Fibroblast of skin of right quadriceps (primary cell): ENCODE results near the gene ADRA2B.
"Not testable (repeated sequence)": the region's sequence is repeated elsewhere in the genome, so short reads cannot be mapped to it uniquely, and the experiment has no call there.

ENCODE experiments used
- DNase-seq: peaks from one replicate; pipeline ENCODE4 v3.0.0-alpha.2; 2013

The ADRA2B gene

DNA sequence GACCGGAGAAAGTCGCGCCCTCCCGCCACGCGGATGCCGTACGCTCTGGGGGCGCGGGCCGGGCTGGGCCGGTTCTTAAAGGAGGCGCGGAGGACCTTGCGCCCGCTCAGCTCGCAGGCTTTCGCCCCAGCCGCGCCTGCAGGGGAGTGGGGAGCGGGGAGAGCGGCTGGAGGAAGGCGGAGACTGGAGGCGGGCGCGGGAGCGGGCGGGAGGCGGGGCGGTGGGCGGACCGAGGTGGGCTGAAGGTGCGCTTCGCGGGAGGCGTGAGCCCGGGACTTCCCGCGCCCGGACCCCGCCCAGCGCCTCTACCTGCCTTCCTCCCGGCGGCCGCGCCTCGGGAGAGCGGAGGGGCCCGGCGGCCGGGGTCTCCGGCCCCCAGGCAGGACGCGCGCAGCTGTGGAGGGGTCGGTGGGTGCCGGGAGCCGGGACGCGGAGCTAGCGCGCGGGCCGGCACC lies at the start of gene ADRA2B:
ADRA2B (minus strand) TSS at position 148 of the 455 bp plus-strand sequence. CDS start 422 bp downstream, outside the sequence.
- peak; percentile 20 for DNase-seq

DNA sequence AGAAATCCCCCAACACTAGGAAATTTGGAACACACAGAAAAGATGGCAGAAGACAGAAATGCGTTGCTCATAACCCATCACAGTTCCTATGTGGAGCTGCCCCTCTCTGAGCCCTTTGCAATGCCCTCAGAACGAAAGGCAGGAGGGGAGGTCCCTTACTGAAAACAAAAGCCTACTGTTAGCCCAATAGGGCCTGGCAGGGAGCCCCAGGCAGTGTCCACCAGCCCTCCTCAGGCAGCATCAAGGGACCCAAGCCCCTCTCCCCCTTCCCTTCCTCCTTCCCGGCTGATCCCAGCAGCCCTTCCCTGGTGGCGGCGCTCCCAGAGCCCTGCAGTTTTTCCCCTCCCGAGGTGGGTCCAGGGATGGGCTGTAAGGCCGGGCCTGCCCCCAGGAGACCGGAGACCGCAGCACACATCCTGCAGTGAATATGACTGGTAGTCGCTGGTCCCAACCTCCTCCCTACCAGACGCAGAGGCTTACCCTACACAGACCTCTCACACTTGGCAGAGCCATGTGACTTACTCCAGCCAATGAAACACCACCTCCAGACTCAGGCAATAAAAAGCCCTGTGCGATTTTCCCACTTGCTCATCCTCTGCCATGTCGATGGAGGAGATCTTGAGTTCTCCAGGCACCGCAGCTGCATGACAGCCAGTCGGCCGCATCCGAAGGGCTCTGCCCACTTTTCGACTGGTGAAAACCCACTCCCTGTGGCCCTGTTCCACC lies 48.3 kb upstream of the ADRA2B start:
- no peak for DNase-seq

DNA sequence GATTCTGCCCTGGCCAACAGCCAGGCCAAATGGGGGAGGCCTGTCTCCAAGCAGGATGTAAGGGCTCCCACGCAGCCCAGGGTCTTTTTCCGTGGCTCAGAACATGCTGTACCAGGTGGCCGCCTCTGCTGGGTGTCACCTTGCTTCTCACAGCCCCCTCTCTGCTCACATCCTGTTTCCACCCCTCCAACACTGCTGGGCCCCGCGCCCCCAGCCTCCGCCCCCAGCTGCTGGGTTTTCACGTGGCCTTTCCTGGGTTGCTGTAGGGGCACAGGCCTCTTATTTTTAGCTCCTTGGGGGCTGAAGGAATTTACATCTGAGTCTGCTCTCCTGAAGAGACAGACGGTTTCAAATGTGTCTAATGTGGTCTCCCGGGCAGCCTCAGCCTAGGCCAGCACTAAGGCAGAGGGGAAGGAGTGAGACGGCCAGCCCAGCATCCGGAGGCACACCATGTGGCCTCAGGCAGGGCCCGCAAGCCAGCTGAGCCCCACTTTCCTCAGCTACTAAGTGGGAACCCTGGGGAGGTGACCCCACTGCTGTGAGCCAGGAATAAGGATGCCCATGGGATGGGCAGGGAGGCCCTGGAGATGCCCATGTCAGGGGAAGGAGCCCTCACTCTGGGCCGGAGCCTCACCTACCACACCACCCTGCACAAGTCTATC lies 47.5 kb upstream of the ADRA2B start:
- DNase-seq = peak; percentile 17

DNA sequence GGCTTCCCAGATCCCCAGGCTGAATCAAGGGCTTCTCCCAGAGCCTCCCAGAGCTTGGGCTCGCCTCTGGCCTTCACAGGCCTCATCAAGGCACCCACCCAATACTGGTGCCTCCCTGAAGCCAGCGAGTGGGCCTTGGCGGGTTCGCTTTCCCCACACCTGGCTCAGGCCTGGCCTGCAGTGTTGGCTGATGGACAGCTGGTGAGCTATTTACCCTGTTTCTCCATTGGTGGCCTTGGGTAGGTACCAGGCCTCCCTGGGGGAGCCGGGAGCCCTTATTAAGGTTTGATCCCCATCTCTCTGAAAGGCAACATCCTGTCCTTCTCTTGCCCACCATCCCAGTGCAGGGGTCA lies 47.0 kb upstream of the ADRA2B start:
- DNase-seq = no peak

DNA sequence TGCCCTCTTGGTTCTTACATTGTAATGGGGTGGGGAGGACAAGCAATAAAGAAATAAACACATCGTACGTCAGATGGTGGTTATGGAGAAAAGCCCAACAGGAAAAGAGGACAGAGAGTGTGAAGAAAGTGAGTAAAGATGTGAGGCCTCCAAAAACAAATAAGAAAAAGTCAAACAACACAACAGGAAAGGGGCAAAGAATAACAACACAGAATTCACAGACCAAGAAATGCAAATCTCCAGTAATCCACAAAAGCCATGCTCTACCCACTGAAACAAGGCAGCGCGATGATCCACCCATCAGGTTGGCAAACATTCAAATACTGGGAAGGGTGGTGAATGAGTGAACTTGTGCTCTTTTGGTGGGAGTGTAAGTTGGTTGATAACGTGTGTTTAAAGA lies 45.5 kb upstream of the ADRA2B start:
- DNase-seq = no peak

DNA sequence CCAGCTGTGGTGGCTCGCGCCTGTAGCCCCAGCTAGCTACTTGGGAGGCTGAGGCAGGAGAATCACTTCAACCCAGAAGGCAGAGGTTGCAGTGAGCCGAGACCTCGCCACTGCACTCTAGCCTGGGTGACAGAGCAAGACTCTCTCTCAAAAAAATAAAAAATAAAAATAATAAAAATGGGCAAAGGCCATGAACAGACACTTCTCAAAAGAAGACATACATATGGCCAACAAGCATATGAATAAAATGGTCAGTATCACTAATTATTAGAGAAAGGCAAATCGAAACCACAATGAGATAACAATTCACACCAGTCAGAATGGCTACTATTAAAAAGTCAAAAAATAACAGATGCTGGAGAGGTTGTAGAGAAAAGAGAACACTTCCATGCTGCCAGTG lies 44.0 kb upstream of the ADRA2B start:
- not testable (repeated sequence) for DNase-seq

DNA sequence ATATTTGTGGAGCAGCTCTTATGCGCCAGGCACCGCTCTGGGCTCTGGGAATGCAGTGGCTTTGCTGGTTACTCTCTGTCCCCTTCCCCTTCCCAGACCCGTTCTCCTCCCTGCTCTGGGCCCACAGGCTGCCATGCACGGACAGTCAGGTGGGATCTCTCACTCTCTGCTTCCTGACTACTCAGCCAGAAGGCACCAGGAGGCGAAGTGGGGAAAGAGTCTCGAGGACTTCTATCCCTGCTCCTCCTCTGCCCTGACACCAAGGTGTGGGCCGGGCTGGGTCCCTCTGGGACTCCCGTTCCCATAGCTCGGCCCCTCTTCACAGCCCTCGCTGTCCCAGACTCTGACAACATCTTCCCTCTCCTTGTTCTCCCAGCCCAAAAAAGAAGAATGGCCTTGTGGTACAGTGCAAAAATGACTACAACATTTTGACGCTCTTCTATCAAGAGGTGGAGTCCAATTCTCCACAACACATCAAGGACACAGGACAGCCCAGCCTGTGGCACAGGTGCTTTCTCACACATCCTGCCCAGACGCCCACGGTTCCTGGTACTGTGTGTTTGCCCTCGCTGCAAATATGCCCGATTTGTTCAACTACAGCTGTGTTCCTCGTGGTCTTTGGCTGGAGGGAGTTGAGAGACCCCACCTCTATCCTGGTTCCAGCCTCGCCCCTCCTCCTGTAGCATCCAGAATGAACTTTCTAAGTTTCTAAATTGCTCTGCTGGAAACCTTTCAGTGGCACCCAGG lies 42.9 kb upstream of the ADRA2B start:
- no peak for DNase-seq

DNA sequence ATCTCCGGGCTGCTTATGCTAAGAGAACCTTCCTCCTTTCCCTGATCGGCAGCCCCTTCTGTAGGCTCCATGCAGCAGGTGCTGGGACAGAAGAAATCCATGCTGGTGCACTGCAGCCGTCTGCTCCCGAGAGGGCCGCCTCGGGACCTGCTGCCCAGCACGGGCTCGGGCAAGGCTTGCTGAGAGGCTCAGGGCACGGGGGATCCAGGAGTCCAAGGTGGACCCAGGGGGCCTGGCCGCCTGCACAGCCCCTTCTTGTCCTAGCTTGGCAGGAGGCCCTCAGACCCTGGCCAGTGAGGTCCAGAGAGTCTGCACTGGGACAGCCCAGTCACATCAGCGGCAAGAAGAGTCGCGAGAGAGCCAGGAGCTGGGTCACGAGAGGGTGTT lies 42.2 kb upstream of the ADRA2B start:
- DNase-seq = no peak

DNA sequence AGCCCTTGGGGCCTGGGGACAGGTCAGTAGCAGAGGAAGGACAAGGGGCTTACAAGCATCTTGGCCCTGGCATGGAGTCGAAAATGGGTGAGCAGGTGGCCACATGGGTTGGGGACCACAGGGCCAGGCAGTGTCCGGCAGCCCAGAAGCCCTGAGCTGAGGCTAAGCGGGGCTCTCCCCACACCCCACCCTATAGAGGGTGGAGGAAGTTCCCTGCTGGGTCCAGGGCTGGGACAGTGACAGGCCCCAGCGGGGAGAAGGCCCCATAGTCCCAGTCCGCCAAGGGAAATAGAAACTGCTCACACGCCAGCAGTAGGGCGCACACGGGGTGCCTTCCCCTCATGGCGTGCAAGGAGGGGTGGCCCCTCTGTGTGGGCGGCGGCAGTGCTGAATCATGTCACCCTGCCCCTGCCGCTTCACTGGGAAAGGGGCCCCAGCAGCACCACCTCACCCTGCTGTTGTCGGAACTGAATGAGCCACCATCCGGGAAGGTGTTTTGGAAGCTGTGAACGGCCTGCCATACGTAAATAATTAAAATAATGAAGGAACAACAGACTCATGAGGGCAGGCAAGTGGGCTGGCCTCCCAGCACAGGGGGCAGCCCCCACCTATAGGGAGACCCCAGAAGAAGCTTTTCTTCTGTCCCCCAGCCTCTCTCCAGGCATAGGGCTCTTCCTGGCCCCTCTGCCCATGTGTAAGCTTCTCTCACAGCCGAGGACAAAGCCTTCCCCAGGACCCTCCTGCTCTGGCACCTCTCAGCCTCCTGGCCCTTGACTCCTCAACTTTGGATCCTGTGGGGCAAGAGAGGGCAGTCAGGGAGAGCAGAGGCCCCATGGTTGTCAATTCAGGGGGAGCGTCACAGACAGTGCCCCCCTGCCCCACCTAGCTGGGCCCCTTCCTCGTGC lies 41.5 kb upstream of the ADRA2B start:
- DNase-seq = peak; percentile 38

DNA sequence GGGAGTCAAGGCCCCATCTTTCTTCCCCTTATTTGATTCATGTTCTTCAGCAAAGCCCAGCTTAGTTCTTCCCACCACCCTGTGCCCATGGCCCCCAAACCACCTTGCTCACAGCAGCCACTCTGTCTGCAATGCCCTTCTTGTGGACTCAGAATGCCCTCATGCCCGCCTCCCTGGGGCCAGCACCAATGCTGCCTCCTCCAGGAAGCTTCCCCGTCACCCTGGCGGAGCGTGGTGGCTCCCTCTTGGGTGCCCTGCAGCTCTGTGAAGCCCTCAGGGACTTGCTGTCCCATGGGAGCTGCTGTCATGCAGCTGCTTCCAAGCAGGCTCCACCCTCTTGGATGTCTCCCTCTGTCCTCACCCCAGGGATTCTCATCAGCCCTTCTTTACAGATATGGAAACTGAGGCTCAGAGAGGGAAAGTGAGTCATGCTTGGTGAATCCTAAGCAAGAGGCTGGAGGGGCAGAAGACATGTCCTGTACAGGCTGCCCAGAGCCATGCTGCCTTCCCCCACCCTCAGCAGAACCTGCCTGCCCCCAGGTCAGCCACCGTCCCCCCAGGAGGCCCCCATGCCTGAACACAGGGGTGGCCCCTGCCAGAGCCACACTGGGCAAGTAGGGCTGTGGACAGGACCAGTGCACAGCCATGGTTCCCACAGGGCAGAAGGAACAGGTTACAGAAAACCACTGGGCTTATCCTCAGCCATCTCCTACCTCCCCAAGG lies 40.7 kb upstream of the ADRA2B start:
- no peak for DNase-seq

DNA sequence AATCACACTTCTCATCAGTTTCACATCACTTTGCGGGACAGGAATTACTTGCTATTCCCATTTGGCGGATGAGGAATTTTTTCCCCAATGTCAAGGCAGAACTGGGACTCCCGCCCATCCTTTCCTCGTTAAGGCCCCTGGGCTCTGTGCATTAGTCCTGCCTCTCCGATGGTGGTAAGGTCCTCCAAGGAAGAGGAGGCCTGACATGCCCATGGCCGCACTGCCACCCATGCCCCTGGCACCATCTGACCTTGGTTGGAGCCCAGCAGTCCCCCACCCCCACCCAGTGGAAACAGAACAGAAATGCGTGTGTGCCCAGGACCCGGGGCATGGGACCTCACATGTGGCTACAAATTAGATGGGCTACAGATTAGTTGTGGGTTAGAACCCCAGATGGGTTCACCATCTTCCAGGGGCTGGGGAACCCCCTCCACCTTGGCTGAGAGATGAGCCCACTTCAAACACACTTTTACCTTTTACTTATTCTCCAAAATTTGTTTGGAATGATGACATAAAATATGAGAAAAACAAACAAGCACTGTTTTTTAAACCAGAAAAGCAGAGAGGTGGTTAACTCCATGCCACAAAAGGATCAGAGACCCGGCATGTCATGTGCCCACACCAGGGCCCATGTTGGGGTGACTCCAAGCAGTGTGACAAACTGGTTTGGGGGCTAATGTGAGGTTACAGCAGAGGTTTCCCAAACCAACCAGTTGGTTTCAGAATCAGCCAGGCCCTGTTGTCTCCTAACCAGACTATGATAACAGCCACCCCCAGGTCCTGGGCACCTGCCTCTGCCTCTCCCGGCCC lies 39.8 kb upstream of the ADRA2B start:
- no peak for DNase-seq

DNA sequence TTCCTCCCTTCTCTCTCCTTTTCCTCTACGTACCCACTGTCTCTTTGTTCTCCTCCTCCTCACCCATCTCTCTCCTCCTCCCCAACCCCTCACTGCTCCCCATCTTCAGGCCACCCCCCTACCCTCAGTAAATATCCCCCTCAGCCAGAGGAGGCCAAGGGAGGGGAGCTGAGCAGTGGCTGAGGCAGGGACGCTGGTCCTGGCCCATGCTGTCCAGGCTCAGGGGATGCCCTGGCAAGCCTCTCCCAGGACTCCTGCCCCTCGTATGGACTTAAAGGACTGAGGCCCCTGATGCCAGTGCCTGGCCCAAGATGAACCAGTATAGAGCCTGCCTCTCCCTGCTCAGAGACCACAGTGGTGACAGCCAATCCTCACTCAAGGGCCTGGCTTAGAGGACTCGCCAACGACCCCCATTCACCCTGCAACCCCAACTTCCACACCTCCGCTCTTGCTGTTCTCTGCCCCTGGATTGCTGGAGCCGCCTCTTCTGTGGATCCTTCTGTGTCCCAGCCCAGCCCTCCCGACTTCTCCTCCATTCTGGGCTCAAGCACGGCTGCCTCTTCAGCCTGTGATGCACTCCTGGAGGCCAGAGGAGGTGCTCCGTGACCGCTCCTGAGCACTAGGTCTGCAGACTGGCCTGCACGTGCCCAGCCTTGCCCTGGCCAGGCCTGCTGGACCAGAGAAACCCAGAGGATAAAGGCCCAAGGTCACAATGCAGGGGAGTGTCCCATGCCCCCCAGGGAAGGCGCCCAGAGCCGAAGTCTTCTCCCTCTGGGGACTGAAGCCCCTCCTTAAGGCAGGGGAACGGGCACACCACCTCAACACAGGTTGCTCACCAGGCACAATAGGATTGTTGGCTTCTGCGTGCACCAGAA lies 38.4 kb upstream of the ADRA2B start:
- no peak for DNase-seq

DNA sequence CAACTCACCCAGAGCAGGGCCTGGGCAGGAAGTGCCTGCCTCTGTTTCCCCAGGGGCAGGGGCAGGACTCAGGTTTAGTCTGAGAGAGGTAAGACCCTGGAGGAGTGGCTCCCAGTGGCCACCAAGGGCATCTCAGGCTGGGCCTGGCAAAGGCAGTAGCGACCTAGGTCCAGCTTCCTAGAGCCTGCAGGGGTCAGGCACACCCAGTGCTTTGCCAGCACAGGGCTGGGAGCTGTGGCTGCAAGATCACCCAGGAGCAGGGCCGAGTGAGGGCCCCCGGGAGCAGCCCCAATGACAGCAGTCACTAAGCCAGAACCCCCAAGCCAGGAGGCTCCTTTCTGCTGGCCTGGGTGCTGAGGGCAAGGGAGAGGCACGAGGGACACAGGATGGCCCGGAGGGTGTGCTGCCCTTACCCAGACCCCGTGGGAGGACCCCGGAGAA lies 37.6 kb upstream of the ADRA2B start:
- DNase-seq = no peak

DNA sequence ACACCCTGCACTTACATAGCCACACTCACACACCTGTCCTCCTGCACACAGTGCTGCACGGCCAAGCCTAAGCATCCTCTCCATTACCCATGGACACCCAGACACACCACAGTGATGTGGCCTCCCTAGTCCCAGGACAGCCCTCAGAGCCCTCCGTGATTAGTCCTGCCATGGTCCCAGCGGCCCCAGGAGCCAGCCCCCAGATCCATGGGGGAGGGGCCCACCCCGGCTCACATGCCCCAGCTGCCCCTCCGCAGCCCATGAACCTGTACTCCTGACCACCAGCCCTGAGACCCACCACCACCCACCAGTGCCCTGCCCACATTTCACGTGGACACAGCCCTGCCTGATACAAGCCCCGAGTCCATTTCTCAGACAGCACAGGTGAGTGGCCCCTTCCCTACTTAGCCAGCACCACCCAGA lies 36.9 kb upstream of the ADRA2B start:
- DNase-seq = no peak

DNA sequence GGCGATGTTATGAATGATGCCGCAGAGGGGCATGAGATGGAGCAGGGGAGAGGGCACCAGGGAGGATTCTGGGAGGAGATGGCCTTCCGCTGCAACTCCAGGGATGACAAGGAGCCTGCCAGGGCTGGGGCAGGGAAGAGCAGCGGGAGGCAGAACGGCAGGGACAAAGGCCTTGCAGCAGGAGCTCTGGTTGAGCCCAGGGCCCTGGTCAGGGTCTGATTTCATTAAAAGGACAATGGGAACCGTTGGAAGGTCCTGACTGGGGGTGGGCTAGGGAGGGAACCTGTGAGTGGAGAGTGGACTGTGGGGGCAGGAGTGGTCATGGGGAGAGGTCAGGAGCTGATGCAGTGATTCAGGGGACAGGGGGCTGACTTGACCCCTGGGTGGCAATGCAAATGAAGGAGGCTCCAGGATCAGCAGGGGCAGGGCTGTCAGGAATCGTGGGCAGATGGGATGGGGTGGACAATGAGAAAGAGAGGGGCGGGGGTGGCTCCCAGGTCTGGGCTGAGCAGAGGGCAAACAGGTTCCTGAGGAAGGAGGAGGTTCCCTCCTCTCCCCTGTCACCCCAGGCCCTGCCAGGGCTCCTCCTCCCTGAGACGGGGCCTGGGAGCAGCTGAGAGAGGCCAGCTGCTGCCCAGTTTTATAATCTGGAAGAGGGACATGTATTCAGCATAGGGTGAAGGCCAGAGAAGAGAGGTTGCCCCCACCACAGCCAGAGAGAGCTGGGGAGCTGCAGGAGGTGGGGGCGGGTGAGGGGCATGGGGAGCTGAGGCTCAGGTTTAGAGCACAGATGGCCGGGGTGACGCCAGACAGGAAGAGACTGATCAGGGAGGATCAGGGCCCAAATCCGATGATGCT lies 36.2 kb upstream of the ADRA2B start:
- DNase-seq = no peak

DNA sequence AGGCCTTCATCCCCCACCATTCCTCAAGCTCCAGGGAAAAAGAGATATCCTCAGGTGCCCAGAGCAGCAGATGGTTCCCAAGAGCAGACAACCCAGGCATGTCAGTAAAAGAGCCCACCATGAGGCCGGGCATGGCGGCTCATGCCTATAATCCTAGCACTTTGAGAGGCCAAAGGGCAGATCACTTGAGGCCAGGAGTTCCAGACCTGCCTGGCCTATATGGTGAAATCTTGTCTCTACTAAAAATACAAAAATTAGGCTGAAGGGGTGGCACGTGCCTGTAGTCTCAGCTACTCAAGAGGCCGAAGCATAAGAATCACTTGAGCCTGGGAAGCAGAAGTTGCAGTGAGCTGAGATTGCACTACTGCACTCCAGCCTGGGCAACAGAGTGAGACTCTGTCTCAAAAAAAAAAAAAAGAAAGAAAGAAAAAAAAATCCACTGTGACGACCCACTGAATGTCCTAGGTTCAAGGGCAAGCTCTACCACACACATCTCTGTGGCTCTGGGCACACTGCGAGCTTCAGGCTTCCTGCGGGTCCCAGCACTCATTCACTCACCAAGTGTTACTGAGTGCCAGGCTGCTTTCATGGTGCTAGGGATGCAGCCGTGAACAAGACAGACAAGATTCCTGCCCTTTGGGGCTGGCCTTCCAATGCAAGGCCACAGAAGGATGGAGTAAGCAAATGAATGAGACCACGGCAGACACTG lies 35.4 kb upstream of the ADRA2B start:
- no peak for DNase-seq

DNA sequence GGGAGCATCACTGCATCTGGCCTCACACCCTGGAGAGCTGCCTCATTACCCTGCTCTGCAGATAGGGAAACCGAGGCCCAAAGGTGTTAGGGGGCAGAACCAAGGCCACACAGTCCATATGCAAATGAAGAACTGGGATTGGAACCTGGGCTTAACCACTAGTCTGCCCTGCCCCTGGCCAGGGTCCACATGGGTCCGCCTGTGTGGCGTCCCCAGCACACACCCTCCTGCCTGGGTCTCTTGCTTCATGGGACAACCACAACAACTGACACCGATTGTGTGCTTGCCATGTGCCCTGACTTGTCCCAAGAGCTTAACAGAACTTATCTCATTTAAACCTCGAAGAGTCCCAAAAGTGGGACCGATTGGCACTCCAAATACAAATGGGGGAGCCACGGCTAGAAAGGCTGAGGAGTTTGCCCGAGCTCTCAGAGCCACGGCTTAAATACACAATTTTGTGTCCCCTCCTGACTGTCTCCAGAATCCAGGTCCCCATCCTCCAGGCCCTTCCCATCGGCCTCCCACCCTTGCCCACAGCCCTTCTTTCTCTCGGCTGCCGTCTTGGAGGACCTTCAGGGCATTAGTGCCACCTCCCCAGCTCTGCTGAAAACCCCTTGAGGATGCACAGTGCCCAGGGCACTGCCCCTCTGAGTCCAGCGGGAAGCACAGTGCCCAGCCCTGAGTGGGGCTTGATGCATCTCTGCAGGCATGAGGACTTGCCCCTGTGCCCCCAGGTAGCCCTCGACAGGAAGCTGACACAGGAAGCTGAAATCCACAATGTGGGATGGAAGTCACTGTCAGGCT lies 34.6 kb upstream of the ADRA2B start:
- DNase-seq = no peak
